OCI-LY1 (cell line): ENCODE data around the gene KCNIP3.

Experiments
- EZH2 ChIP-seq: fragments of 200-600 bp; sonication (generic), shearing (Covaris generic); IDR thresholded peaks from 2 replicates; pipeline ENCODE4 v1.8.0; 2017; ENCODE audit warnings: borderline replicate concordance, mixed run types, mild to moderate bottlenecking, antibody characterized with exemption, low read length, moderate library complexity, mixed read lengths
- TF ChIP-seq, protein P1 (sequence below): fragments of 200-600 bp; sonication (generic), shearing (Covaris generic); IDR thresholded peaks from 2 replicates; pipeline ENCODE4 v1.5.1; 2017; ENCODE audit warnings: mild to moderate bottlenecking, antibody characterized with exemption, low read length, moderate library complexity, mixed read lengths

DNA sequence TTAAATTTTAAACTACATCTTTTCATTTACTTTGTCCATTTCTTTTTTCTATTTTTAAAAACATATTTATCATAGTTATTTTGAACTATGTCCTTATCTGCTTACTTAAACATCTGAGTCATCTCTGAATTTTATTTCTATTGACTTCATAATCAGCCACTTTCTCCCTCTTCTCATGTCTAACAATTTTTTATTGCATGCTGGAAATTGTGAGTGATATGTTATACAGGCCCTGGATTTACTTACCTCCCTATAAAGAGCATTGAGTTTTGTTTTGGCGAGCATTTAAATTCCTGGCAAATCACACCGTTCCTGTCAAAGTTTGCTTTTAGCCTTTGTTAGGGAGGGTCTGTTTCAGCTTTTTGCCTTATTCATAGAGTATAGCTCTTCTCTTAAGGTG lies 39.3 kb downstream of the KCNIP3 start:
- TF ChIP-seq EZH2, result no peak
- TF ChIP-seq, protein P1, sequence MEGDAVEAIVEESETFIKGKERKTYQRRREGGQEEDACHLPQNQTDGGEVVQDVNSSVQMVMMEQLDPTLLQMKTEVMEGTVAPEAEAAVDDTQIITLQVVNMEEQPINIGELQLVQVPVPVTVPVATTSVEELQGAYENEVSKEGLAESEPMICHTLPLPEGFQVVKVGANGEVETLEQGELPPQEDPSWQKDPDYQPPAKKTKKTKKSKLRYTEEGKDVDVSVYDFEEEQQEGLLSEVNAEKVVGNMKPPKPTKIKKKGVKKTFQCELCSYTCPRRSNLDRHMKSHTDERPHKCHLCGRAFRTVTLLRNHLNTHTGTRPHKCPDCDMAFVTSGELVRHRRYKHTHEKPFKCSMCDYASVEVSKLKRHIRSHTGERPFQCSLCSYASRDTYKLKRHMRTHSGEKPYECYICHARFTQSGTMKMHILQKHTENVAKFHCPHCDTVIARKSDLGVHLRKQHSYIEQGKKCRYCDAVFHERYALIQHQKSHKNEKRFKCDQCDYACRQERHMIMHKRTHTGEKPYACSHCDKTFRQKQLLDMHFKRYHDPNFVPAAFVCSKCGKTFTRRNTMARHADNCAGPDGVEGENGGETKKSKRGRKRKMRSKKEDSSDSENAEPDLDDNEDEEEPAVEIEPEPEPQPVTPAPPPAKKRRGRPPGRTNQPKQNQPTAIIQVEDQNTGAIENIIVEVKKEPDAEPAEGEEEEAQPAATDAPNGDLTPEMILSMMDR, result no peak
